KOPT-K1 (cell line): Measurements from ENCODE around the gene NAP1L1.

Source experiments
- H3K27ac ChIP-seq: fragments of 200-600 bp; sonication (generic); 2 replicates; pipeline ENCODE4 v1.5.1; 2016; ENCODE audit warnings: antibody characterized with exemption, mild to moderate bottlenecking, low read depth, low read length; ENCODE audit not compliant: poor library complexity, severe bottlenecking
- H3K36me3 ChIP-seq: fragments of 200-600 bp; sonication (generic); 2 replicates; pipeline ENCODE4 v1.5.1; 2017; ENCODE audit warnings: antibody characterized with exemption, mild to moderate bottlenecking, low read length, moderate library complexity; ENCODE audit not compliant: insufficient read depth
- H3K9me3 ChIP-seq: fragments of 200-600 bp; sonication (generic); 2 replicates; pipeline ENCODE4 v1.5.1; 2017; ENCODE audit warnings: antibody characterized with exemption, low read length, mild to moderate bottlenecking; ENCODE audit not compliant: insufficient read depth, poor library complexity, severe bottlenecking

The NAP1L1 gene

DNA sequence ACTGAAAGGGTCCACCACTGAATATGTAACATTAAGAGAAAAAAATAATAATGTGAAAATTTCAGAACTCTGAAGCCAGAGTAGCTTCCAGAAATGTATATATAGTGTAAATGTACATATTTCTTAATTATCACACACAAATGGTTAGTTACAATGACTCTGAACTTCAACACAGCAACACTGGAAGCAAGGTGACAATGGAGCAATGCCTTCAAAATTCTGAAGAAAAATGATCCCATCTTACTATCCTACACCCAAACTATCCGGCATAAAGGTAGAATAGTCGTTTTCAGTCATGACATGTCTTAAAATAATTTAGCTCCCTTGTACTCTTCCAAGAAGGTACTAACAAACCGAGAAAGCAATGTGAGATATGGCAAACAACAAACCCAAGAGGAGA, 11.9 kb downstream of the NAP1L1 start:
- no peak overlapping the region for H3K27ac ChIP-seq
- H3K9me3 ChIP-seq, result peaks cover 13% of the 10 kb centered on the region
- H3K36me3 ChIP-seq, result peaks cover 95% of the 10 kb centered on the region

DNA sequence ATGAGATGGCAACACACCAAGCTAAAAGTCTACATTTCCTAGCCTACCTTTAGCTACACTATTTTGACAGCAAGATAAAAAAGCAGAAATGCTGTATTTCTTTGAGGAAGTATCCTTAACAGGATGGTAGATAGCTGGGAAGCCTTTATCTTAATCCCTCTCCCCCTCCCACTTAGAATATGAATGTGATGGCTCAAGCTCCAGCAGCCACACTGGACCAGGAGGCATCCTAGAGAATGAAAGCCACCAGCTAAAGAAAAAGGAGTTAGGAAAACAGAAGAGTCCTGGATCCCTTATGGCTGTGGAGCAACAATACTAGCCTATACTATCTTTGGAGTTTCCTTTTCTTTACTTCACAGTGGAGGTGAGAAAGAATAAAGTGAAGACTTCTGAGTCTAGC, 15.1 kb downstream of the NAP1L1 start:
- H3K27ac ChIP-seq, result no peak overlapping the region

DNA sequence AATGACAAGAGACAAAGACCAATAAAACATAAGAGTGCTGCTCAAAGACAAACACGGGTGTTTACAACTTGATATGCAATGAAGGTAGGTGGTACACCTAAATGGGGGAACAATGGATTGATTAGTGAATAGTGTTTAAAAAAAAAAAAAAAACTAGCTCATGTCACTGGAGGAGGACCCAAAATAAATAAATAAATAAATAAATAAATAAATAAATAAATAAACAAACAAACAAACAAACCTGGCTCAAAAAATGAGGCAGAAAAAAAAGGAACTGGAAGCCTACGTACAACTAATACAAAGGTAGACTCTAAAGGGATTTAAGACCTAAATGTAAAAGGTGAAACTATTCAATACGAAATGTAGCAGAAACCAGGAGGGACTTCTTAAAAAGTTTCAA, 18.6 kb downstream of the NAP1L1 start:
- H3K27ac ChIP-seq, result no peak overlapping the region
- peaks cover 100% of the 10 kb centered on the region for H3K36me3 ChIP-seq
- H3K9me3 ChIP-seq, result peaks cover 44% of the 10 kb centered on the region

More for the DNA sequence above, 15.1 kb downstream of the NAP1L1 start:
- Histone ChIP-seq H3K9me3 (peaks cover 44% of the 10 kb centered on the region), H3K36me3 (peaks cover 100% of the 10 kb centered on the region)

DNA sequence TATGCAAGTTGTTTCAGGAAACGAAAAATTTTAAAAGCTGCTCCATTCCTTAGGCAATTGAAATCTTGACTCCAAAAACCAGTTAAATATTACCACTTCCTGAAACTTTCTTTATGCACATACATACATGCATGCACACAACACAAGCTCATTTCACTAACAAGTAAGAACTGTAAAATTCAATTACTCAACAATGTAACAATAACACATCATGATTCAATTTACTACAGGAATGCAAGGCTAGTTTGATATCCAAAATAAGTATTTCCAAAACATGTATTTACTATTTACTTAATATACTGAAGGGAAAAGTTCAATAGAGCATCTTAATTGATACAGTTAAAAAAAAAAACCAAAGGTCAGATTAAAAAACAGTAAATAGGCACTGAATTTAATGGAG, 19.6 kb downstream of the NAP1L1 start:
- peaks cover 44% of the 10 kb centered on the region for H3K9me3 ChIP-seq
- peaks cover 100% of the 10 kb centered on the region for H3K36me3 ChIP-seq
- no peak overlapping the region for H3K27ac ChIP-seq

DNA sequence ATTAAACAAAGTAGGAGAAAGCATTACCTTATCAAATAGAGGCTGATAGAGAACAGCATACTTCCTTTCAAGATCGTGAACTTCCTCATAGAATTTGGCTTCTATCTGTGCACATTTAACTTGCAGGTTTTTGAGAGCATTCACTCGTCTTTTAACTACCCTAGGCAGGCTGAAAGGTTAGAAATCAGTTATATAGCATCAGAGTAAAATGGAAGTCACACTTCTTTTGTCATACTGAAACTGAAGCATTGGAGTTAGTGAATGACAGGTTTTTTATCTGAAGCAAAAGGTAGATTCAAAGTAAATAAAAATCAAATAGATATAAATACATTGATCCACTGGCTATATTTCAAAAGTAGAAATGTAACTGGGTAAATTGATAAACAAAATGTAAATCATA, 24.4 kb downstream of the NAP1L1 start:
- H3K9me3 ChIP-seq, result peaks cover 6% of the 10 kb centered on the region
- H3K36me3 ChIP-seq, result peaks cover 100% of the 10 kb centered on the region
- H3K27ac ChIP-seq, result no peak overlapping the region

DNA sequence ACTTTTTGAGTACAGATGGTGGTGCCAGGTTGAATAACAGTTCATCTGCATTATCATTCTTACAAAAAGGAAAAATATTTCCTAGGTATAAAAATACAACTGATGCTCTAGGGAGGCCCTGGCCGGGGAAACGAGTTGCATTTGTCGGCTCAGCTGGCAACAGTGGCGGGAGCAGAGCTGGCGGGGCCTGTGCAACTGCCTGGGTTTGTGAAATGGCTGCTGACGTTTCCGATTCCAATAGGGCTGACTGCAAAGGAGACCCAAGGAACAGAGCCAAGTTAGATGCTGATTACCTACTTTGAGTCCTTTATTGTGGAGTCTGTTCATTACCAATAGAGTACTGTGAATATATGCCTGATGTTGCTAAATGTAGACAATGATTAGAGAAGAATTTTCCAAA, 27.2 kb downstream of the NAP1L1 start:
- peaks cover 100% of the 10 kb centered on the region for H3K36me3 ChIP-seq
- H3K27ac ChIP-seq, result no peak overlapping the region
- H3K9me3 ChIP-seq, result no peaks in the 10 kb centered on the region

DNA sequence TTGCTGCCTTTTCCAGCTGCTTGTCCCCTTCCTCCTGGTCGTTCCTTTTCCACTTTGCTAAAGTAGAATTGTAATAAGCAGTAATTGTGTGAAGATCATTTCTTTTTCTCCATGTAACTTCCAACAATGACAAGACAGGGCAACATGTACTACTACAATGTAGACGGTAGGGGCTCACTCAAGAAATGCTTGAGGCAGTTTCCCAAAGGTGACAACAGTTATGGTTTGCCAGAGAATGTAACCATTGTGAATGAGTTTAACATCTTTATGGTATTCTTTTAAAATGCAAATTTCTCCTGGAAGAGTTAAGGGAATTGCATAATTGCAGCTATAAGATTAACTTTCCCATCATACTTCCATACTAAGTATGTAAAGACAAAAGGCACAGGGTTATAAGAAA, 29.1 kb downstream of the NAP1L1 start:
- H3K27ac ChIP-seq, result no peak overlapping the region
- peaks cover 100% of the 10 kb centered on the region for H3K36me3 ChIP-seq
- H3K9me3 ChIP-seq, result no peaks in the 10 kb centered on the region

DNA sequence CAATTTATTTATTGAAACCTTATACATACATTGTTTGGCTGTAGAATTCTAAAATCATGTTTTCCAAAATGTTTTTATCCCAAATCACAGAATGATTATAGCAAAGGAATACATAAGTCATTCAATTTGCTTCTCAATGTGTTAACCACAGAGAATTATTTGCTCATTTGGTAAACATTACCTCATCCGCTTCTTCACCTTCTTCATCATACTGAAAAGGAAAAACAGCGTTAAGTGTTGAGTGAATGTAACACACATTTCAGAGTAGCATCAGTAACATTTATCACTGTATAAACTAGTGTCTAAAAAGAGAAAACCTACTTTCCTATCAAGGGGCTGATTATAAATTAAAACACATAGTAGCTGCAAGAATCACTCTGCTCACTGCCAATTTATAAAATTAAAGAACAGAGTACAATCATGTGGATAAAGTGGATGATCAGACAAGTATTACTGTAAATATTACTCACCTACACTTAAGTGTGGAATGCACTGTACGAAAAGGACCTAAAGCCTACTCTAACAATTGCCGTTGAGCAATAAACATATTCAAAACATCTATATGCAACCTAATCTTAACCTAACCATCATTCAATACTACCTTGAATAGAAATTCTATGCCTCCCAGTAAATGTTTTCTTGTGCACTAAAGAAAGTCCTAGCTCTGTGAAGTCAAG, 34.8 kb downstream of the NAP1L1 start:
- Histone ChIP-seq H3K9me3 (no peaks in the 10 kb centered on the region), H3K27ac (no peak overlapping the region), H3K36me3 (peaks cover 98% of the 10 kb centered on the region)

DNA sequence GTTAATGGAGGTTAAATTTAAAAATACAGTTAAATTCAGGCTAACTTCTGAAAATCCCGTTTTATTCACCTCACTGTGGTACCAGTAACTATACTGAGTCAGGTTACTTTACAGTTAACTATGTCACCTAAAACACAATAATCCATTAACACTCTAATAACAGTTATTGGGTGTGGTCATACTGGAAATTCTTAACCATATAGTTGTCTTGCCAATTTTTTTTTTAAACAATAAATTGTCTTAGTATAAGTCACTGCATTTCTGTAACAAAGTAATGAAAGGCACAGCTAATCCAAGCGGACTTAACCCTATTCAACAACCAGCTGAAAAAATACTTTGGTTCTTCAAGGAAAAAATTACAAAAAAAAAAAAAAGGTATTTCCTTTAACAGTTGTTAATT, 36.7 kb downstream of the NAP1L1 start:
- Histone ChIP-seq H3K27ac (no peak overlapping the region), H3K9me3 (no peaks in the 10 kb centered on the region), H3K36me3 (peaks cover 98% of the 10 kb centered on the region)

DNA sequence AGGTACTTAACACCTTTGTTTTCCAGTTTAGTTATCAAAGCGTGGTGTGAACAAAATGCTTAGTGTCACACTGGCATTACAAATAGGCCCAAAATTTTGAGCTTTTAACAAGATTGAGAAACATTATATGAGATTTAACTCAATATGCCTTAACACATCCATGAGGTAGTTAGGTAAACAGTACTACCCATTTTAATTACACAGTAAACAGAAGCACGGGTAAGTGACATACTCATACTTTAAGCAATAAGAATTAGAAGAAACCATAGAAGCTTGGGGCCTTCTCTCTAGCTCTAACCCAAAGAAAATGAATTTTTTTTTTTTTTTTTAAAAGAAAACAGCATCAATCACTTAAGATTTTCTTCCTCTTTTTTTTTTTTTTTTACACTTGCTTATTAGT, 37.4 kb downstream of the NAP1L1 start:
- peaks cover 98% of the 10 kb centered on the region for H3K36me3 ChIP-seq
- H3K27ac ChIP-seq, result no peak overlapping the region
- H3K9me3 ChIP-seq, result no peaks in the 10 kb centered on the region

DNA sequence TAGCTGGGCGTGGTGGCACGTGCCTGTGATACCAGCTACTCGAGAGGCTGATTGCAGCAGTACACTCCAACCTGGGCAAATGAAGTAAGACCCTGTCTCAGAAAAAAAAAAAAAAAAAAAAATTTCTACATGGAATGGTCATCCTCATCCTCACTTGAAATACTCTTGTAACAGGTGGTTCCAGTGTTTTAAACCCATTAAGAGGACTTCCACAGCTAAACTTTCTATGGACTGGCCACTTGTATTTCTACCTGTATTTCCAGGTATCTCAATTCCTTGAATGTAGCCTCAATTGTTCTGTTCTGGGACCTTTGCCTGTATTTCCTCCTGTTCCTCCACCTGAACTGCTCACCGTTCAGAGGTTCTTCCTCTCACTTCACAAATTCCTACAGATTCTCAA, 41.1 kb downstream of the NAP1L1 start:
- Histone ChIP-seq H3K9me3 (no peaks in the 10 kb centered on the region), H3K36me3 (peaks cover 67% of the 10 kb centered on the region), H3K27ac (no peak overlapping the region)

DNA sequence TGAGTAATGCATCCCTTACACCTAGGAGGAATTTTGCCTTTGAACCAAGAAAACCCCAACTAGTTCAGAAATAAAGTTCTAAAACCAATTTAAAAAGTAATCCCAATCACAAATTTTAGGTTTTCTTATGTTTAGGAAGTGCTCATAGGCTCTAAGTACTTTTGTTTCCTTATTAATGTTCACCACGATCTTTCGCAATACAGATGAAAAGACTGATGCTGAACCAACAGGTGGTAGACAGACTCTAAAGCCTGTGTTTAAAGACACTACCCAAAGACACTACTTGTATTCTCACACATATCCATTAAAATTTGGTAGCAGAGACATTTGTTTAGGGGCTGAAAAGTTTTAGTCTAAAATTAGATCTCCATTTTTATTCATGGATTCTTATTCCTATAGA, 42.3 kb downstream of the NAP1L1 start:
- Histone ChIP-seq H3K27ac (no peak overlapping the region), H3K9me3 (no peaks in the 10 kb centered on the region), H3K36me3 (peaks cover 55% of the 10 kb centered on the region)

DNA sequence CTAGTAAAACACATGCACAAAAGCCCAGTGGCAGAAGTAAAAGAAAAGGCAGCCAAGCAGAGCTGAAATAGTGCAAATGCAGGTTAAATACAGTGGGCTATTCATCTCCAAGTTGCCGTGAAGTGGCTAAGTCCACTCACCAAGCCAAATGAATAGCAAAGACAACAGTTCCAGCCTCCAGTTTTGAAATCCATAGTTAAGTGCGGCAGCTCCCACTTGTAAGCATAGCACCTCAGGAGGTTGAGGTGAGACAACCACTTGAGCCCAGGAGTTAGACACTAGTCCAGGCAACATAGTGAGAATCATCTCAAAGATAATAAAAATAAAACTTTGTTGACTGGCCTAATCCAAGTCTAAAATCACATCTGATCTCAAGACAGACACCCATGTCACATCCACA, 43.1 kb downstream of the NAP1L1 start:
- H3K9me3 ChIP-seq, result no peaks in the 10 kb centered on the region
- peaks cover 48% of the 10 kb centered on the region for H3K36me3 ChIP-seq
- no peak overlapping the region for H3K27ac ChIP-seq

DNA sequence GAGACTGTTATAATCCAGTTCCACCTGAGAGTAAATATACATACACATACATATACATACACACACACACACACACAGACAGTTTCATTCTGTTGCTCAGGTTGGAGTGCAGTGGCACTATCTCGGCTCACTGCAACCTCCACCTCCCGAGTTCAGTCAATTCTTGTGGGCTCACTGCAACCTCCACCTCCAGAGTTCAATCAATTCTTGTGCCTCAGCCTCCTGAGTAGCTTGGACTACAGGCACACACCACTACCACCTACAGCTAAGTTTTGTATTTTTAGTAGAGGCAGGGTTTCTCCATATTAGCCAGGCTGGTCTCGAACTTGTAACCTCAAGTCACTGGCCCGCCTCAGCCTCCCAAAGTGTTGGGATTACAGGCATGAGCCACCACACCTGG, 44.0 kb downstream of the NAP1L1 start:
- Histone ChIP-seq H3K27ac (no peak overlapping the region), H3K9me3 (no peaks in the 10 kb centered on the region), H3K36me3 (peaks cover 40% of the 10 kb centered on the region)

DNA sequence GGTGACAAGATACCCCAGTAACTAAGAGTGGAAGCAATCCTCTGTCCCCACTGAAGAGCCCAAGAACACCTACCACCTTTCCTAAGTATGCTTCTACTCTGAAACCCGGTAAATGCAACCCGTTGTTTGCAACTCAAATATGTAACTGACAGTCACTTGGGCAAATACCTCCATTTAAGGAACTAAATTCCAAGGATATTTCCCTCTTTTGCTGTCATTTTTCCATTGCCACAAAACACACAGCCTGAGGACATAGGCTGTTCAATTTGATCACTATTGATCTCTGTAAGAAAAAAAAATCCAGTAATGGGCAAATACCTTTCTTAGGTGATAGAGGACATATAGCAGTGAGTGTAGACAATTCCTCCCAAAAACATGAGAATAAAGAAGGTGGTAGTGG, 46.3 kb downstream of the NAP1L1 start:
- Histone ChIP-seq H3K9me3 (no peaks in the 10 kb centered on the region), H3K27ac (no peak overlapping the region), H3K36me3 (peaks cover 17% of the 10 kb centered on the region)
